Measurements from ENCODE around the gene SIGLEC10. TPM values are rescaled to one million over a fixed set of nuclear protein-coding genes. Genes with fewer than 3 reads are reported as not detected.
"Not testable (repeated sequence)": the region's sequence is repeated elsewhere in the genome, so short reads cannot be mapped to it uniquely, and the experiment has no call there.

Gene SIGLEC10
- total RNA-seq, 1 donor from 2014 or later = not detected

- H3K27me3 Mint-ChIP-seq (ENCODE audit: low read depth) = peaks cover 75% of the 10 kb centered on the region
- H3K36me3 Mint-ChIP-seq (ENCODE audit: low read depth) = no peaks in the 10 kb centered on the region
- DNase-seq (ENCODE audit: low read depth, low spot score) = no peak
- H3K4me3 Mint-ChIP-seq = no peak overlapping the region
- TF ChIP-seq CTCF (conservative IDR thresholded peaks at IDR 0.05) = no peak
- H3K27ac Mint-ChIP-seq (ENCODE audit: unreplicated experiment) = no peak overlapping the region
- no peaks in the 10 kb centered on the region for H3K9me3 Mint-ChIP-seq
- H3K4me1 Mint-ChIP-seq = no peaks in the 10 kb centered on the region
Measured at GRCh38 chr19:51431124-51431523, 13.7 kb upstream of the SIGLEC10 start.

- no peaks in the 10 kb centered on the region for H3K4me1 Mint-ChIP-seq
- TF ChIP-seq CTCF (conservative IDR thresholded peaks at IDR 0.05) = no peak
- H3K27ac Mint-ChIP-seq (ENCODE audit: unreplicated experiment) = no peak overlapping the region
- peaks cover 71% of the 10 kb centered on the region for H3K27me3 Mint-ChIP-seq (ENCODE audit: low read depth)
- no peaks in the 10 kb centered on the region for H3K36me3 Mint-ChIP-seq (ENCODE audit: low read depth)
- H3K9me3 Mint-ChIP-seq = no peaks in the 10 kb centered on the region
- no peak for DNase-seq (ENCODE audit: low read depth, low spot score)
- H3K4me3 Mint-ChIP-seq = no peak overlapping the region
Measured at GRCh38 chr19:51430221-51430620, 12.8 kb upstream of the SIGLEC10 start.

- no peak overlapping the region for H3K27ac Mint-ChIP-seq (ENCODE audit: unreplicated experiment)
- peaks cover 64% of the 10 kb centered on the region for H3K27me3 Mint-ChIP-seq (ENCODE audit: low read depth)
- H3K9me3 Mint-ChIP-seq = no peaks in the 10 kb centered on the region
- no peak for TF ChIP-seq CTCF (conservative IDR thresholded peaks at IDR 0.05)
- DNase-seq (ENCODE audit: low read depth, low spot score) = no peak
- no peaks in the 10 kb centered on the region for H3K36me3 Mint-ChIP-seq (ENCODE audit: low read depth)
- no peak overlapping the region for H3K4me3 Mint-ChIP-seq
- H3K4me1 Mint-ChIP-seq = no peaks in the 10 kb centered on the region
Measured at GRCh38 chr19:51427201-51427600, 9.8 kb upstream of the SIGLEC10 start.

GRCh38 chr19:51422053-51422448 lies 4.6 kb upstream of the SIGLEC10 start:
- Mint-ChIP-seq H3K27ac (ENCODE audit: unreplicated experiment) (no peak overlapping the region), H3K9me3 (no peaks in the 10 kb centered on the region), H3K27me3 (ENCODE audit: low read depth) (peaks cover 44% of the 10 kb centered on the region), H3K36me3 (ENCODE audit: low read depth) (no peaks in the 10 kb centered on the region), H3K4me1 (no peaks in the 10 kb centered on the region), H3K4me3 (no peak overlapping the region)
- DNase-seq (ENCODE audit: low read depth, low spot score) = peak; percentile 98
- TF ChIP-seq CTCF (conservative IDR thresholded peaks at IDR 0.05) = peak; percentile 99

GRCh38 chr19:51421229-51422052 lies 4.0 kb upstream of the SIGLEC10 start:
- Mint-ChIP-seq H3K27ac (ENCODE audit: unreplicated experiment) (no peak overlapping the region), H3K27me3 (ENCODE audit: low read depth) (peaks cover 38% of the 10 kb centered on the region), H3K4me1 (no peaks in the 10 kb centered on the region), H3K36me3 (ENCODE audit: low read depth) (no peaks in the 10 kb centered on the region), H3K4me3 (no peak overlapping the region), H3K9me3 (no peaks in the 10 kb centered on the region)
- no peak for DNase-seq (ENCODE audit: low read depth, low spot score)
- TF ChIP-seq CTCF (conservative IDR thresholded peaks at IDR 0.05) = no peak

- H3K27ac Mint-ChIP-seq (ENCODE audit: unreplicated experiment); DNase-seq (ENCODE audit: low read depth, low spot score); H3K9me3 Mint-ChIP-seq: not testable (repeated sequence)
Measured at GRCh38 chr19:51420511-51420910, 3.1 kb upstream of the SIGLEC10 start.

More at GRCh38 chr19:51420511-51420910, 3.1 kb upstream of the SIGLEC10 start:
- H3K4me1 Mint-ChIP-seq; H3K4me3 Mint-ChIP-seq; H3K36me3 Mint-ChIP-seq (ENCODE audit: low read depth): not testable (repeated sequence)
- peaks cover 34% of the 10 kb centered on the region for H3K27me3 Mint-ChIP-seq (ENCODE audit: low read depth)
